ENCODE results near the gene OR2AK2. TPM values are rescaled to one million over a fixed set of nuclear protein-coding genes. Genes with fewer than 3 reads are reported as not detected.
"Not testable (repeated sequence)": the region's sequence is repeated elsewhere in the genome, so short reads cannot be mapped to it uniquely, and the experiment has no call there.

OR2AK2 gene, protein sequence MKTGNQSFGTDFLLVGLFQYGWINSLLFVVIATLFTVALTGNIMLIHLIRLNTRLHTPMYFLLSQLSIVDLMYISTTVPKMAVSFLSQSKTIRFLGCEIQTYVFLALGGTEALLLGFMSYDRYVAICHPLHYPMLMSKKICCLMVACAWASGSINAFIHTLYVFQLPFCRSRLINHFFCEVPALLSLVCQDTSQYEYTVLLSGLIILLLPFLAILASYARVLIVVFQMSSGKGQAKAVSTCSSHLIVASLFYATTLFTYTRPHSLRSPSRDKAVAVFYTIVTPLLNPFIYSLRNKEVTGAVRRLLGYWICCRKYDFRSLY
- total RNA-seq (not detected), polyA plus RNA-seq (not detected)
- long read RNA-seq, donor 1 = 0 reads
- long read RNA-seq, donor 2 = 0 reads

GRCh38 chr1:247964933-247965332, at the start of gene OR2AK2:
Gene OR2AK2, plus strand, starts transcription at chr1:247965233. Its CDS starts 144 bp downstream, at chr1:247965377.
- Histone ChIP-seq H3K27ac (ENCODE audit: low read depth in 1 of 2, low read length in 2 of 2) (no peak within 1 kb of the TSS), H3K36me3 (ENCODE audit: control insufficient read depth in 1 of 2, insufficient read depth in 2 of 2, low read length in 1 of 2) (no peaks in the 10 kb centered on the region), H3K27me3 (ENCODE audit: control insufficient read depth in 1 of 2, insufficient read depth in 2 of 2, low read length in 1 of 2) (no peaks in the 10 kb centered on the region), H3K4me3 (ENCODE audit: low read length in 2 of 2) (no peak within 1 kb of the TSS), H3K9me3 (ENCODE audit: control insufficient read depth, low read length) (peaks cover 2% of the 10 kb centered on the region), H3K4me1 (ENCODE audit: control insufficient read depth in 1 of 2, insufficient read depth in 2 of 2, low read length in 2 of 2) (no peaks in the 10 kb centered on the region)
- intact Hi-C loops (cut with DNase I) = no loop called here
- DNase-seq (no peak), ATAC-seq (ENCODE audit: low FRiP score) (no peak)
- whole genome bisulfite sequencing, 2 donors = 84 to 89% methylated on average over 2 of the region's 2 CpGs

DNA sequence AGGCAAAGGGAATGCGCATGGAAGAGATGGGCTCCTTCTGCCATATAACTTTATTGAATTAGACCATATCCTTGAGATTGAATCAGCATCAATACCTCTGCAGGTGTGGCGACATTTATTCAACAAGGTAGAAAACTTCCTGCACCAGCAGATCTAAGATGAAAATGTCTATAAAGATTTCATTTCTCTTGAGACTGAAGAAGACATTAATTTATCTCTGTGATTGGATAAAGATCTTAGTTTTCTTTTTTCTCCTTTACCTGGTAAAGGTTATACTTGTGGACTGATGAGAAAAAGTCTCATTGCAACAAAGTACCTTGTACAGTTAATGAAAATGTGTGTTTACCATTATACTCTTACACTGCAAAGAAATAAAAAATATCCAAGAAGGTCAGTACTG, 45.1 kb upstream of the OR2AK2 start, which contains the start of gene OR2T8:
Gene OR2T8, plus strand, starts transcription at position 301 of the 400 bp plus-strand sequence. CDS start 766 bp downstream, outside the sequence.
- intact Hi-C loops (cut with DNase I) = no loop called here
- H3K27ac ChIP-seq (ENCODE audit: low read depth in 1 of 2, low read length in 2 of 2) = no peak within 1 kb of the TSS

GRCh38 chr1:247923941-247924340, 41.1 kb upstream of the OR2AK2 start:
- intact Hi-C loops (cut with DNase I) = no loop called here
- Histone ChIP-seq H3K9me3 (ENCODE audit: control insufficient read depth, low read length) (no peaks in the 10 kb centered on the region), H3K27me3 (ENCODE audit: control insufficient read depth in 1 of 2, insufficient read depth in 2 of 2, low read length in 1 of 2) (no peaks in the 10 kb centered on the region), H3K36me3 (ENCODE audit: control insufficient read depth in 1 of 2, insufficient read depth in 2 of 2, low read length in 1 of 2) (no peaks in the 10 kb centered on the region), H3K27ac (ENCODE audit: low read depth in 1 of 2, low read length in 2 of 2) (no peak overlapping the region), H3K4me3 (ENCODE audit: low read length in 2 of 2) (no peak overlapping the region), H3K4me1 (ENCODE audit: control insufficient read depth in 1 of 2, insufficient read depth in 2 of 2, low read length in 2 of 2) (no peaks in the 10 kb centered on the region)
- ATAC-seq (ENCODE audit: low FRiP score) = no peak
- 51 to 56% methylated on average over 3 of the region's 3 CpGs for WGBS, 2 donors
- DNase-seq = no peak

More for the DNA sequence above, 45.1 kb upstream of the OR2AK2 start, which contains the start of gene OR2T8:
- 61 to 91% methylated on average over 2 of the region's 2 CpGs for WGBS, 2 donors
- Histone ChIP-seq H3K4me3 (ENCODE audit: low read length in 2 of 2) (no peak within 1 kb of the TSS), H3K9me3 (ENCODE audit: control insufficient read depth, low read length) (peaks cover 2% of the 10 kb centered on the region), H3K27me3 (ENCODE audit: control insufficient read depth in 1 of 2, insufficient read depth in 2 of 2, low read length in 1 of 2) (no peaks in the 10 kb centered on the region), H3K4me1 (ENCODE audit: control insufficient read depth in 1 of 2, insufficient read depth in 2 of 2, low read length in 2 of 2) (no peaks in the 10 kb centered on the region), H3K36me3 (ENCODE audit: control insufficient read depth in 1 of 2, insufficient read depth in 2 of 2, low read length in 1 of 2) (no peaks in the 10 kb centered on the region)
- DNase-seq = no peak
- ATAC-seq (ENCODE audit: low FRiP score) = no peak

DNA sequence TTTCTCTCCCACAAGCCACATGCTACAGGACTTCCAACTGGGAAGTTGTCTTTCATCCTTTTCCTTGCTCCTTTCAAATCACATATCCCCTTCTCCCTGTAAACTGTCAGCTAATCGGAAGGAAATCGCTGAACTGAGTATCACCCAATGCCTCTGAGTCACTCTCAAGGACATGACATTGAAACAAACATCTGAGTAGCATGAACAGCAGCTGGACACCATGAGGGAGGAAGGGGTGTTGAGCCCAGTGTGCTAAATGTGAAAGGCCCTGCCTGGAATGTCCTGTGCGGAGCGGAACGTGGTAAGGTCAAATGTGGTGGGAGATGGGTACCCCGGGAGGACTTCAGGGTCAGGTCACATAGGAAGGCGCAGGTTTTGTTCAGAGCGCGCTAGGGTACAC, 40.2 kb upstream of the OR2AK2 start, which contains the start of gene OR2AJ1:
Gene OR2AJ1, plus strand, starts transcription at position 22 of the 400 bp plus-strand sequence. CDS start 8,880 bp downstream, outside the sequence.
- Histone ChIP-seq H3K4me3 (ENCODE audit: low read length in 2 of 2) (no peak within 1 kb of the TSS), H3K4me1 (ENCODE audit: control insufficient read depth in 1 of 2, insufficient read depth in 2 of 2, low read length in 2 of 2) (no peaks in the 10 kb centered on the region), H3K27ac (ENCODE audit: low read depth in 1 of 2, low read length in 2 of 2) (no peak within 1 kb of the TSS), H3K36me3 (ENCODE audit: control insufficient read depth in 1 of 2, insufficient read depth in 2 of 2, low read length in 1 of 2) (no peaks in the 10 kb centered on the region), H3K27me3 (ENCODE audit: control insufficient read depth in 1 of 2, insufficient read depth in 2 of 2, low read length in 1 of 2) (no peaks in the 10 kb centered on the region), H3K9me3 (ENCODE audit: control insufficient read depth, low read length) (no peaks in the 10 kb centered on the region)
- no peak for ATAC-seq (ENCODE audit: low FRiP score)
- intact Hi-C loops (cut with DNase I) = no loop called here
- WGBS, 2 donors = 84 to 89% methylated on average over 9 of the region's 9 CpGs
- no peak for DNase-seq

DNA sequence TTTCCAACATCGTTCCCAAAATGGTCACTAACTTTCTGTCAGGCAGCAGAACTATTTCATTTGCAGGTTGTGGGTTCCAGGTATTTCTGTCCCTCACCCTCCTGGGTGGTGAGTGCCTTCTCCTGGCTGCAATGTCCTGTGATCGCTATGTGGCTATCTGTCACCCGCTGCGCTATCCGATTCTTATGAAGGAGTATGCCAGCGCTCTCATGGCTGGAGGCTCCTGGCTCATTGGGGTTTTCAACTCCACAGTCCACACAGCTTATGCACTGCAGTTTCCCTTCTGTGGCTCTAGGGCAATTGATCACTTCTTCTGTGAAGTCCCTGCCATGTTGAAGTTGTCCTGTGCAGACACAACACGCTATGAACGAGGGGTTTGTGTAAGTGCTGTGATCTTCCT, 31.0 kb upstream of the OR2AK2 start:
- H3K27me3 ChIP-seq (ENCODE audit: control insufficient read depth in 1 of 2, insufficient read depth in 2 of 2, low read length in 1 of 2) = no peaks in the 10 kb centered on the region
- H3K9me3 ChIP-seq (ENCODE audit: control insufficient read depth, low read length) = peaks cover 4% of the 10 kb centered on the region
- ATAC-seq (ENCODE audit: low FRiP score) (no peak), DNase-seq (no peak)
- intact Hi-C loops (cut with DNase I) = no loop called here
- H3K27ac ChIP-seq (ENCODE audit: low read depth in 1 of 2, low read length in 2 of 2) = no peak overlapping the region
- H3K36me3 ChIP-seq (ENCODE audit: control insufficient read depth in 1 of 2, insufficient read depth in 2 of 2, low read length in 1 of 2) = no peaks in the 10 kb centered on the region
- H3K4me1 ChIP-seq (ENCODE audit: control insufficient read depth in 1 of 2, insufficient read depth in 2 of 2, low read length in 2 of 2) = peaks cover 0 to 2% of the 10 kb centered on the region in 2 donors
- H3K4me3 ChIP-seq (ENCODE audit: low read length in 2 of 2) = no peak overlapping the region
- 95% methylated on average over 8 of the region's 8 CpGs for WGBS, 2 donors

DNA sequence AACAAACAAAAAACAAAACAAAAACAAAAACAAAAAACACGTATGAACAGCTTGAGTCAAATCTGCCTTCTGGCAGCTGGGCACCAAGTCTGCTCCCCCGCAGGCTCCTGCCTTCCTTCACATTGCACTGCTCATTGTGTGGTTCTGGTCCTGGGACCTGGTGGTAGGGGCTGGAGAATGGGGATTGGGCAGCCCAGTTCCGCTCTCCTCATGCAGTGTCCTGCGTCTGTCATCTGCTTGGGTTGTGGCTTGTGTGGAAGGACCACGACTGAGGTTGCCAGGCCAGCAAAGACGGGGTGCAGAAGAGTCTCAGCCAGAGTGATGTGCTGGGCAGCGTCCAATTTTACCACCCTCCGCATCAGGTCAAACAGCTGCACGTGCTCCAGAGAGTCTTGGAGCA, 29.3 kb upstream of the OR2AK2 start:
- DNase-seq (peak in 1 of 2 donors; percentile 62), ATAC-seq (ENCODE audit: low FRiP score) (no peak)
- Histone ChIP-seq H3K4me3 (ENCODE audit: low read length in 2 of 2) (no peak overlapping the region), H3K27ac (ENCODE audit: low read depth in 1 of 2, low read length in 2 of 2) (no peak overlapping the region), H3K9me3 (ENCODE audit: control insufficient read depth, low read length) (peaks cover 4% of the 10 kb centered on the region), H3K27me3 (ENCODE audit: control insufficient read depth in 1 of 2, insufficient read depth in 2 of 2, low read length in 1 of 2) (no peaks in the 10 kb centered on the region), H3K36me3 (ENCODE audit: control insufficient read depth in 1 of 2, insufficient read depth in 2 of 2, low read length in 1 of 2) (no peaks in the 10 kb centered on the region), H3K4me1 (ENCODE audit: control insufficient read depth in 1 of 2, insufficient read depth in 2 of 2, low read length in 2 of 2) (peaks cover 0 to 2% of the 10 kb centered on the region in 2 donors)
- intact Hi-C loops (cut with DNase I) = no loop called here
- 92 to 93% methylated on average over 9 of the region's 9 CpGs for WGBS, 2 donors

GRCh38 chr1:247936415-247936814, 28.6 kb upstream of the OR2AK2 start:
- Histone ChIP-seq H3K27ac (ENCODE audit: low read depth in 1 of 2, low read length in 2 of 2) (no peak overlapping the region), H3K36me3 (ENCODE audit: control insufficient read depth in 1 of 2, insufficient read depth in 2 of 2, low read length in 1 of 2) (no peaks in the 10 kb centered on the region), H3K4me3 (ENCODE audit: low read length in 2 of 2) (no peak overlapping the region), H3K9me3 (ENCODE audit: control insufficient read depth, low read length) (peaks cover 4% of the 10 kb centered on the region), H3K4me1 (ENCODE audit: control insufficient read depth in 1 of 2, insufficient read depth in 2 of 2, low read length in 2 of 2) (peaks cover 0 to 2% of the 10 kb centered on the region in 2 donors), H3K27me3 (ENCODE audit: control insufficient read depth in 1 of 2, insufficient read depth in 2 of 2, low read length in 1 of 2) (no peaks in the 10 kb centered on the region)
- DNase-seq (peak in 1 of 2 donors; percentile 62), ATAC-seq (ENCODE audit: low FRiP score) (no peak)
- intact Hi-C loops (cut with DNase I) = no loop called here
- WGBS, 2 donors = 91 to 95% methylated on average over 18 of the region's 18 CpGs

DNA sequence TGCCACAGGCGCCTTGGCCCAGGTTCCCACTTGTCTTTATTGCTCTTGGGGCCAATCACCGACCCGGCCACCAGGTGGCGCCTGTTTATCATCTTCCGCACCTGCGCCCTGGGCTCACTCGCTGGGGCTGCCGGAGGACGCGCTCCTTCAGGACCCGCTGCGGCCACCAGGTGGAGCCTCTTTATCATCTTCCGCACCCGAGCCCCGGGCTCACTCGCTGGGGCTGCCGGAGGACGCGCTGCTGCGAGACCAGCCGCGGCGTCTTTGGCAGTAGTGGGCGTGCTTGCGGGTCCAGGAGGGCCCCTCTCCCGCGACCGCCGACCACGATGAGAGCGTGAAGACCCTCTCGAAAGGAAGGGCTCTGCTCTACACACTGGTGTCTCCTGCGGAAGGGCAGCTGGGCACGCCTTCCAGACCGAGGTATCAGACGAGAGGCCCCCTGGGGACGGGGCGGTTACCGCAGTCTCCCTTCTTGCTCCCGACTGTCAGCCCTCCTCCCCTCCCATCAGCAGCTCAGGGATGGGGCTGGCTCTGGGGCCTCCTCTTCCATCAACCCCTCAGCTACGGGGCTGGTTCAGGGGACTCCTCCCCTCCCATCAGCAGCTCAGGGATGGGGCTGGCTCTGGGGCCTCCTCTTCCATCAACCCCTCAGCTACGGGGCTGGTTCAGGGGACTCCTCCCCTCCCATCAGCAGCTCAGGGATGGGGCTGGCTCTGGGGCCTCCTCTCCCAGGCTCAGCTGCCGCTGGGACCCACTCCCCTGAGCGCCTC, 27.9 kb upstream of the OR2AK2 start:
- H3K27me3 ChIP-seq (ENCODE audit: control insufficient read depth in 1 of 2, insufficient read depth in 2 of 2, low read length in 1 of 2); H3K9me3 ChIP-seq (ENCODE audit: control insufficient read depth, low read length); H3K4me3 ChIP-seq (ENCODE audit: low read length in 2 of 2); H3K4me1 ChIP-seq (ENCODE audit: control insufficient read depth in 1 of 2, insufficient read depth in 2 of 2, low read length in 2 of 2); H3K36me3 ChIP-seq (ENCODE audit: control insufficient read depth in 1 of 2, insufficient read depth in 2 of 2, low read length in 1 of 2); H3K27ac ChIP-seq (ENCODE audit: low read depth in 1 of 2, low read length in 2 of 2); intact Hi-C loops (cut with DNase I): not testable (repeated sequence)
- peak; percentile 74 for ATAC-seq (ENCODE audit: low FRiP score)
- 15 to 17% methylated on average over 44 of the region's 44 CpGs for WGBS, 2 donors
- peak; percentile 87 for DNase-seq

All from aorta (tissue), 5 donors.